ENCODE results near the gene SLC22A1. TPM values are rescaled to one million over a fixed set of nuclear protein-coding genes. Genes with fewer than 3 reads are reported as not detected.

Gene SLC22A1
- total and polyA plus RNA-seq, 12 donors, result 0.26 to 7.1 (median 1.7) TPM; not detected in 2

- H3K27me3 ChIP-seq, result no peaks in the 10 kb centered on the region
- no peak overlapping the region for H3K4me3 ChIP-seq
- H3K36me3 ChIP-seq (replicated peaks in 1 of 2), result no peaks in the 10 kb centered on the region
- 65 to 78% (median 70%) methylated on average over 6 of the region's 6 CpGs for WGBS, 4 donors
- DNase-seq, result no peak
- TF ChIP-seq POLR2A (IDR thresholded peaks at IDR 0.05) (no peak), CTCF (IDR thresholded peaks at IDR 0.05) (peak in 4 of 6 experiments; percentile 9 to 35 (median 22))
- H3K4me1 ChIP-seq (replicated peaks in 1 of 2), result no peaks in the 10 kb centered on the region
- H3K27ac ChIP-seq, result no peak overlapping the region
- H3K9me3 ChIP-seq (replicated peaks in 1 of 3), result no peaks in the 10 kb centered on the region
- intact Hi-C loops (cut with DNase I), result no loop called here
Measured at GRCh38 chr6:160160450-160160849, 38.8 kb downstream of the SLC22A1 start.

GRCh38 chr6:160160929-160161646 lies 39.5 kb downstream of the SLC22A1 start:
- Histone ChIP-seq H3K4me3 (no peak overlapping the region), H3K4me1 (replicated peaks in 1 of 2) (no peaks in the 10 kb centered on the region), H3K27me3 (no peaks in the 10 kb centered on the region), H3K9me3 (replicated peaks in 1 of 3) (no peaks in the 10 kb centered on the region), H3K36me3 (replicated peaks in 1 of 2) (no peaks in the 10 kb centered on the region), H3K27ac (no peak overlapping the region)
- 88 to 91% (median 89%) methylated on average over 15 of the region's 15 CpGs for WGBS, 4 donors
- intact Hi-C loops (cut with DNase I), result no loop called here
- DNase-seq, result no peak
- no peak for TF ChIP-seq CTCF (IDR thresholded peaks at IDR 0.05)
- no peak for TF ChIP-seq POLR2A (IDR thresholded peaks at IDR 0.05)

GRCh38 chr6:160161647-160161986 lies 40.0 kb downstream of the SLC22A1 start:
- Histone ChIP-seq H3K4me3 (no peak overlapping the region), H3K36me3 (replicated peaks in 1 of 2) (no peaks in the 10 kb centered on the region), H3K4me1 (replicated peaks in 1 of 2) (no peaks in the 10 kb centered on the region), H3K9me3 (replicated peaks in 1 of 3) (no peaks in the 10 kb centered on the region), H3K27me3 (no peaks in the 10 kb centered on the region), H3K27ac (no peak overlapping the region)
- WGBS, 4 donors, result 76 to 86% (median 82%) methylated on average over 2 to 5 of the region's 5 CpGs
- intact Hi-C loops (cut with DNase I), result no loop called here
- DNase-seq, result no peak
- TF ChIP-seq CTCF (IDR thresholded peaks at IDR 0.05) (no peak), POLR2A (IDR thresholded peaks at IDR 0.05) (no peak)

- Histone ChIP-seq H3K27me3 (no peaks in the 10 kb centered on the region), H3K4me3 (no peak overlapping the region), H3K9me3 (replicated peaks in 1 of 3) (no peaks in the 10 kb centered on the region), H3K36me3 (replicated peaks in 1 of 2) (no peaks in the 10 kb centered on the region), H3K4me1 (replicated peaks in 1 of 2) (no peaks in the 10 kb centered on the region), H3K27ac (no peak overlapping the region)
- no peak for DNase-seq
- WGBS, 4 donors, result 80 to 85% (median 83%) methylated on average over 5 of the region's 5 CpGs
- TF ChIP-seq POLR2A (IDR thresholded peaks at IDR 0.05) (no peak), CTCF (IDR thresholded peaks at IDR 0.05) (no peak)
- intact Hi-C loops (cut with DNase I), result no loop called here
Measured at GRCh38 chr6:160162030-160162566, 40.5 kb downstream of the SLC22A1 start.

All from adrenal gland (tissue), 12 donors.